HEK293 (cell line): ENCODE data around the gene TTF1.

Experiments used
- ATF2 ChIP-seq: fragments of 450-650 bp; formaldehyde crosslinking; IDR thresholded peaks from 2 replicates; pipeline ENCODE4 v1.5.1; 2016; ENCODE audit warnings: missing biosample characterization, missing genetic modification characterization, low read depth
- KLF10 ChIP-seq: fragments of 450-650 bp; IDR thresholded peaks from 2 replicates; pipeline ENCODE4 v1.5.1; 2018; ENCODE audit warnings: missing biosample characterization, mild to moderate bottlenecking, missing genetic modification characterization
- KLF8 ChIP-seq: fragments of 450-650 bp; formaldehyde crosslinking; IDR thresholded peaks from 2 replicates; pipeline ENCODE4 v1.5.1; 2016; ENCODE audit warnings: missing biosample characterization, missing genetic modification characterization
- TCF7L2 ChIP-seq: IDR thresholded peaks from 2 replicates; pipeline ENCODE4 v1.6.1; 2011; ENCODE audit warnings: low read depth, mild to moderate bottlenecking, inconsistent platforms, low read length, moderate library complexity, borderline replicate concordance
- YY1 ChIP-seq: fragments of 450-650 bp; formaldehyde crosslinking; IDR thresholded peaks from 2 replicates; pipeline ENCODE4 v1.5.1; 2018; ENCODE audit warnings: missing biosample characterization, missing genetic modification characterization
- ZNF398 ChIP-seq: fragments of 450-650 bp; formaldehyde crosslinking; IDR thresholded peaks from 2 replicates; pipeline ENCODE4 v1.5.1; 2017; ENCODE audit warnings: missing biosample characterization, missing genetic modification characterization
- ZNF426 ChIP-seq: fragments of 450-650 bp; formaldehyde crosslinking; IDR thresholded peaks from 2 replicates; pipeline ENCODE4 v1.5.1; 2017; ENCODE audit warnings: missing biosample characterization, missing genetic modification characterization, mild to moderate bottlenecking, inconsistent platforms, moderate library complexity
- ZNF585B ChIP-seq: fragments of 450-650 bp; formaldehyde crosslinking; IDR thresholded peaks from 2 replicates; pipeline ENCODE4 v1.5.1; 2016; ENCODE audit warnings: missing biosample characterization, missing genetic modification characterization
- TF ChIP-seq, protein P1 (sequence below): fragments of 450-650 bp; formaldehyde crosslinking; IDR thresholded peaks from 2 replicates; pipeline ENCODE4 v1.5.1; 2016; ENCODE audit warnings: missing biosample characterization, missing genetic modification characterization
- TF ChIP-seq, protein P2 (sequence below): fragments of 450-650 bp; formaldehyde crosslinking; IDR thresholded peaks from 2 replicates; pipeline ENCODE4 v1.5.1; 2016; ENCODE audit warnings: missing biosample characterization, missing genetic modification characterization
- TF ChIP-seq, protein P3 (sequence below): sonication (generic); formaldehyde crosslinking; IDR thresholded peaks from 2 replicates; pipeline ENCODE4 v1.8.1; 2022; ENCODE audit warnings: mild to moderate bottlenecking, moderate library complexity, missing genetic modification reagents

DNA sequence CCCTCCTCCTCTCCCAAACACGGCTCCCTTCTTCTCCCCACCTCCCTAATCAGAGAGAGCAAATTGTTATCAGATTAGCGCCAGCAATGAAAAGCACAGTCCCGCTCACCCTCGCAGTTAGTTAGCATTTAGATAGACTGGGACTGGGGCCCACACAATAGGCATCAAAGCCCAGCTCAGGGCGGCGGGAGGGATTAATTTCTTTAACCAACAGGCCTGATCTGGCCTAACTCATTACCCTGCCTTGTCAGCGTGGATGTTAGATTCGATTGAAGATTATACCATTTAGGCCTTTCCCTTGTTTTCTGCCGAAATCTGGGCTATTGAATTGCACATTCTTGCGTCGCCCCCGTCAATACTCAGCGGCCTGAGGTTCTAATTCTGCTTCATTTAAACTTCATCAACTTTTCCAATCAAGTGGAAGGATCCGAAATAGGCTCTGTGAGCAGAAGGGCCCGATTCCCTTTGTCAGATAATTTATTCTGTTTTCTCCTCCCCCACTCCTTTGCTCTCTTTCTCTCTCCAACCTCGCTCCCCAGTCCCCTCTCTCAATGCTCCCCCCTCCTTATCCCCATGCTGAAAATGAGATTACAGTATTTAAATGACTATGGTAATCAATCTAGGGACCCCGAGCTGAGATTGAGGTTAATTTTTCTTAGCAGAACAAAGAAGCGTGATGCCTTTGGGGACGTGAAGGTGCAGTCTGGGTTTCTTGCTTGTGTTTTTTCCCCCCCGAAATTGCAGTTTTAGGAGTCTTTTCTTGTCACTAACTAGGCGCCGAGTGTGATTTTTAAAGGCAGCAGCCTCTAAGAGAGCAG, 18.4 kb upstream of the TTF1 start:
- TF ChIP-seq YY1 (tag by site-specific recombination) (no peak), ZNF426 (tag by site-specific recombination) (no peak), TCF7L2 (no peak), ZNF398 (tag by site-specific recombination) (no peak), ZNF585B (tag by site-specific recombination) (no peak), KLF8 (tag by site-specific recombination) (no peak), KLF10 (no peak), ATF2 (tag by site-specific recombination) (no peak)
- TF ChIP-seq, protein P1, sequence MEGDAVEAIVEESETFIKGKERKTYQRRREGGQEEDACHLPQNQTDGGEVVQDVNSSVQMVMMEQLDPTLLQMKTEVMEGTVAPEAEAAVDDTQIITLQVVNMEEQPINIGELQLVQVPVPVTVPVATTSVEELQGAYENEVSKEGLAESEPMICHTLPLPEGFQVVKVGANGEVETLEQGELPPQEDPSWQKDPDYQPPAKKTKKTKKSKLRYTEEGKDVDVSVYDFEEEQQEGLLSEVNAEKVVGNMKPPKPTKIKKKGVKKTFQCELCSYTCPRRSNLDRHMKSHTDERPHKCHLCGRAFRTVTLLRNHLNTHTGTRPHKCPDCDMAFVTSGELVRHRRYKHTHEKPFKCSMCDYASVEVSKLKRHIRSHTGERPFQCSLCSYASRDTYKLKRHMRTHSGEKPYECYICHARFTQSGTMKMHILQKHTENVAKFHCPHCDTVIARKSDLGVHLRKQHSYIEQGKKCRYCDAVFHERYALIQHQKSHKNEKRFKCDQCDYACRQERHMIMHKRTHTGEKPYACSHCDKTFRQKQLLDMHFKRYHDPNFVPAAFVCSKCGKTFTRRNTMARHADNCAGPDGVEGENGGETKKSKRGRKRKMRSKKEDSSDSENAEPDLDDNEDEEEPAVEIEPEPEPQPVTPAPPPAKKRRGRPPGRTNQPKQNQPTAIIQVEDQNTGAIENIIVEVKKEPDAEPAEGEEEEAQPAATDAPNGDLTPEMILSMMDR, result no peak
- TF ChIP-seq, protein P2, sequence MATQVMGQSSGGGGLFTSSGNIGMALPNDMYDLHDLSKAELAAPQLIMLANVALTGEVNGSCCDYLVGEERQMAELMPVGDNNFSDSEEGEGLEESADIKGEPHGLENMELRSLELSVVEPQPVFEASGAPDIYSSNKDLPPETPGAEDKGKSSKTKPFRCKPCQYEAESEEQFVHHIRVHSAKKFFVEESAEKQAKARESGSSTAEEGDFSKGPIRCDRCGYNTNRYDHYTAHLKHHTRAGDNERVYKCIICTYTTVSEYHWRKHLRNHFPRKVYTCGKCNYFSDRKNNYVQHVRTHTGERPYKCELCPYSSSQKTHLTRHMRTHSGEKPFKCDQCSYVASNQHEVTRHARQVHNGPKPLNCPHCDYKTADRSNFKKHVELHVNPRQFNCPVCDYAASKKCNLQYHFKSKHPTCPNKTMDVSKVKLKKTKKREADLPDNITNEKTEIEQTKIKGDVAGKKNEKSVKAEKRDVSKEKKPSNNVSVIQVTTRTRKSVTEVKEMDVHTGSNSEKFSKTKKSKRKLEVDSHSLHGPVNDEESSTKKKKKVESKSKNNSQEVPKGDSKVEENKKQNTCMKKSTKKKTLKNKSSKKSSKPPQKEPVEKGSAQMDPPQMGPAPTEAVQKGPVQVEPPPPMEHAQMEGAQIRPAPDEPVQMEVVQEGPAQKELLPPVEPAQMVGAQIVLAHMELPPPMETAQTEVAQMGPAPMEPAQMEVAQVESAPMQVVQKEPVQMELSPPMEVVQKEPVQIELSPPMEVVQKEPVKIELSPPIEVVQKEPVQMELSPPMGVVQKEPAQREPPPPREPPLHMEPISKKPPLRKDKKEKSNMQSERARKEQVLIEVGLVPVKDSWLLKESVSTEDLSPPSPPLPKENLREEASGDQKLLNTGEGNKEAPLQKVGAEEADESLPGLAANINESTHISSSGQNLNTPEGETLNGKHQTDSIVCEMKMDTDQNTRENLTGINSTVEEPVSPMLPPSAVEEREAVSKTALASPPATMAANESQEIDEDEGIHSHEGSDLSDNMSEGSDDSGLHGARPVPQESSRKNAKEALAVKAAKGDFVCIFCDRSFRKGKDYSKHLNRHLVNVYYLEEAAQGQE (tag by site-specific recombination), result no peak
- TF ChIP-seq, protein P3, sequence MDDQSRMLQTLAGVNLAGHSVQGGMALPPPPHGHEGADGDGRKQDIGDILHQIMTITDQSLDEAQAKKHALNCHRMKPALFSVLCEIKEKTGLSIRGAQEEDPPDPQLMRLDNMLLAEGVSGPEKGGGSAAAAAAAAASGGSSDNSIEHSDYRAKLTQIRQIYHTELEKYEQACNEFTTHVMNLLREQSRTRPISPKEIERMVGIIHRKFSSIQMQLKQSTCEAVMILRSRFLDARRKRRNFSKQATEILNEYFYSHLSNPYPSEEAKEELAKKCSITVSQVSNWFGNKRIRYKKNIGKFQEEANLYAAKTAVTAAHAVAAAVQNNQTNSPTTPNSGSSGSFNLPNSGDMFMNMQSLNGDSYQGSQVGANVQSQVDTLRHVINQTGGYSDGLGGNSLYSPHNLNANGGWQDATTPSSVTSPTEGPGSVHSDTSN (CRISPR knock-in tag), result no peak
